Epithelial cell of proximal tubule (primary cell): ENCODE measurements around the gene COL11A1. TPM values are rescaled to one million over a fixed set of nuclear protein-coding genes. Genes with fewer than 3 reads are reported as not detected.

Source experiments
- DNase-seq: peaks from one replicate; pipeline ENCODE4 v3.0.0-alpha.2; 2011; ENCODE audit warnings: low read depth
- H3K4me3 ChIP-seq: 2 replicates; pipeline ENCODE4 v1.5.1; 2011; ENCODE audit warnings: low read depth, mild to moderate bottlenecking, low read length
- total RNA-seq: library from RNA; depleted of rRNA; stranded (reverse); fragments of >200 nt; gene quantifications from 2 replicates; pipeline ENCODE4 v1.2.3, GENCODE V29; 2015
- TF ChIP-seq, protein P1 (sequence below): conservative IDR thresholded peaks from 2 replicates; pipeline ENCODE4 v1.5.1; 2012; ENCODE audit warnings: low read depth, mild to moderate bottlenecking, low read length

COL11A1 gene
- total RNA-seq, 1 donor from 2014 or later, result 8.2 TPM

DNA sequence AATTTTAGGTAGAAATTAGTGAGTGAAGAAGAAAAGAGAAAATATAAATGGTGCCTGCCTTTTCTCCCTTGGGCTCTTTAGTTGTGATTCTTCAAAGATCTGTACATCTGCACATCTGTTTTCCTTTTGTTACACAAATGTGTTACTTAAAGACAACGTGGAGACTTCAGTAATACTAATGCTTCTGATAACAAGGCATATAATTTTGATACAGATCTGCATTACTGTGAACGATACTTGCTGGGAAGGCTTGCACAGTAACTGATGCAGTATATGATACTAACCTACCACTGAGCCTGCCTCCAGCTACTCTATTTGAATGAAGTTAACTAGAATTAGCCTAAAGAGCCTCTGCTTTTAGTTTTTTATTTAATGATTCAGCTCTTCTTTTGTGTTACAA, 244.6 kb downstream of the COL11A1 start:
- DNase-seq, result no peak
- TF ChIP-seq, protein P1, sequence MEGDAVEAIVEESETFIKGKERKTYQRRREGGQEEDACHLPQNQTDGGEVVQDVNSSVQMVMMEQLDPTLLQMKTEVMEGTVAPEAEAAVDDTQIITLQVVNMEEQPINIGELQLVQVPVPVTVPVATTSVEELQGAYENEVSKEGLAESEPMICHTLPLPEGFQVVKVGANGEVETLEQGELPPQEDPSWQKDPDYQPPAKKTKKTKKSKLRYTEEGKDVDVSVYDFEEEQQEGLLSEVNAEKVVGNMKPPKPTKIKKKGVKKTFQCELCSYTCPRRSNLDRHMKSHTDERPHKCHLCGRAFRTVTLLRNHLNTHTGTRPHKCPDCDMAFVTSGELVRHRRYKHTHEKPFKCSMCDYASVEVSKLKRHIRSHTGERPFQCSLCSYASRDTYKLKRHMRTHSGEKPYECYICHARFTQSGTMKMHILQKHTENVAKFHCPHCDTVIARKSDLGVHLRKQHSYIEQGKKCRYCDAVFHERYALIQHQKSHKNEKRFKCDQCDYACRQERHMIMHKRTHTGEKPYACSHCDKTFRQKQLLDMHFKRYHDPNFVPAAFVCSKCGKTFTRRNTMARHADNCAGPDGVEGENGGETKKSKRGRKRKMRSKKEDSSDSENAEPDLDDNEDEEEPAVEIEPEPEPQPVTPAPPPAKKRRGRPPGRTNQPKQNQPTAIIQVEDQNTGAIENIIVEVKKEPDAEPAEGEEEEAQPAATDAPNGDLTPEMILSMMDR, result no peak

DNA sequence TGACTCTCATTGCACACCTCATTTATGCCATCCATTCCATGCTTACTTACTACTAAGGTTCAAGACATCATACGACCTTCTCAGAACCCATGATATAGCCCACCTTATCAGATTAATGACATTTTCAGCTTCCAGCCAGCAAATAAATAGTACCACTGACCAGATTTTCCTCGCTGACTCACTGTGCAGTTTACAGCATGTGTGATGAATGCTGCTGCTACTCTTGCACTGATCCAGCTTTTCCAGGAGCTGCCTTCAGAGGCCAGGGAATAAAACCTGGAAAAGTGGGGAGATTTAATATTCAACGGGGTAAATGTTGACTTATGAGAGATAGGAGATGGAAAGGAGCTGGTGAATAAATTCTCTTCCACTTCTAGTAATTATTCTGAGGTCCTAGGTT, 247.1 kb downstream of the COL11A1 start:
- DNase-seq, result no peak
- TF ChIP-seq, protein P1, result no peak
- no peak overlapping the region for H3K4me3 ChIP-seq

More for the DNA sequence above, 244.6 kb downstream of the COL11A1 start:
- H3K4me3 ChIP-seq, result no peak overlapping the region

DNA sequence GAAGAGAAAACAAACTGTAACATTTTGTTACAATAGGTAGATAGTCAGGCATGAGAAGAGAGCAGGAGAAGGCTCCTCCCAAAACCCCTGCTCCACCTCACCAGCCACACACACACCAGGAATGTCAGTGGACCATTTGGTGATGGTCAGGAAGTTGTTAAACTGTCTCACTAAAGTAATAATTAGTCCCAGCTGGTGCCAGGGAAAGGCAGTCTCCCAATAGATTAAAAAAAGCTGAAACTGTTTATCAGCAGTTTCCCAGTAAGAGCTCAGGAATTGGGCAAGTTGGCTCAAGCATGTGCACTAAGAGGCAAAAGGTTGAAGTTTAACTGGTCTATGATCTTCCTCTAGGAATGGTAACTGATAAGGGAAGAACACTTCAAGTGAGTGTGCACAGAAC, 249.6 kb downstream of the COL11A1 start:
- TF ChIP-seq, protein P1, result no peak
- no peak for DNase-seq
- no peak overlapping the region for H3K4me3 ChIP-seq

DNA sequence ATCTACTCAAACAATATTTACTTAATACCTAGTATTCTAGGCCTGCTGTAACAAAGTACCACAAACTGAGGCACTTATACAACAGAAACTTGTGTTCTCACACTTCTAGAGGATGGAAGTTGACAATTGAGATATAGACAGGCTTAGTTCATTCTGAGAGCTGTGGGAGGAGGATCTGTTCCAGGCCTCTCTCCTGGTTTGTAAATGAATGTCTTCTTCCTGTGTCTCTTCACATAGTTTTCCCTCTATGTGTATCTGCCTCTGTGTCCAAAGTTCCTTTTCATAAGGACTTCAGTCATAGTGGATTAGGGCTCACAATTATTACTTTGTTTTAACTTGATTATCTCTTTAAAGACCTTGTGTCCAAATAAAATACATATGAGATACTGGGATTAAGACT, 251.1 kb downstream of the COL11A1 start:
- no peak for DNase-seq
- no peak overlapping the region for H3K4me3 ChIP-seq
- TF ChIP-seq, protein P1, result no peak

DNA sequence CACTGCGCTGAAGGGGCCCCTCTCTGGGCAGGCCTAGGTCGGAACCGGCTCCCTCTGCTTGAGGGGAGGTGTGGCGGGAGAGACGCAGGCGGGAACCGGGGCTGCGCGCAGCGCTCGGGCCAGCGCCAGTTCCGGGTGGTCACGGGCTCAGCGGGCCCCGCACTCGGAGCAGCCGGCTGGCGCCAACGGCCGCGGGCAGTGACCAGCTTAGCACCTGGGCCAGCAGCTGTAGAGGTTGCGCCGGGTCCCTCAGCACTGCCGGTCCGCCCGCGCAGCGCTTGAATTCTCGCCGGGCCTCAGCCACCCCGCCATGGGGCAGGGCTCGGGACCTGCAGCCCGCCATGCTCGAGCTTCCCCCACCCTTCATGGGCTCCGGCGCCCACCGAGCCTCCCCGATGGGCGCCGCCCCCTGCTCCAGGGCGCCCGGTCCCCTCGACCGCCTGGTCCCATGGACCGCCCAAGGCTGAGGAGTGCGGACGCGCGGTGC, 254.6 kb downstream of the COL11A1 start:
- no peak overlapping the region for H3K4me3 ChIP-seq
- TF ChIP-seq, protein P1, result no peak
- no peak for DNase-seq

DNA sequence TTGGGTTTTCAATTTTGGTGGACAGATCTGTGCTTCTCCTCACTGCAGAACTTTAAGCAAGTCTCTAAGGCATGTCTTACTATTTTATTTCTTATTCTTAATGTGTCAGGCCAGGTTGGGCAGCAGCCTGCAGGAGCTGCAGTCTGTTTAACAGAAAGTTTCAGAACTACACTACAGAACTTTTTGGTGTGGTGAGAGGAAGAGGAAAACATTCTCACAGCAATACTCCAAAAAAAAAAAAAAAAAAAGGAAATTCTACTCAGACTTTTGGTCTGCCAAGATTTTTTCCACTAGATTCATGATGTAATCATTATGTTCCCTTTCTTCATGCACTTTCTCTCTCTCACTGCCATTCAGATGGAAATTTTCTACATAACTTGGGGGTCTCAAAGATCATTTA, 255.2 kb downstream of the COL11A1 start:
- no peak for DNase-seq
- TF ChIP-seq, protein P1, result no peak
- H3K4me3 ChIP-seq, result no peak overlapping the region

DNA sequence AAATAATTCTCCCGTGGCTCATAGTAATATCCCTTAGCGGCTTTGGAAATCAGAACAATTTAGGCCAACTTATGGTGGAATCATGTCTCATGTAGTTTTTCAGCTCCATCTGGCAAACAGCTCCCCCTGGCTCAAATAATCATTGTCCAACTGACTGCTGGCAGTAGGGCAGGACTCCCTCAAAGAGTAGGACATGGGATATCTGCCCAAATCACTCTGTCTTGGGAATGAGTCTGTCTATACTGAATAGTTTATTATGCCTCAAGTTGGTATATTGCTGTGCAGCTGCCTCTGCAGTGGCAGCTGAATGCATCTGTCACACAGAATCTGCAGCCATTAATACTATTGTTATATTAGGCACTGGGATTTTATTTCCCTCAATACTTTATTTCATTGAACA, 255.7 kb downstream of the COL11A1 start:
- DNase-seq, result no peak
- TF ChIP-seq, protein P1, result no peak
- no peak overlapping the region for H3K4me3 ChIP-seq
